Measurements from ENCODE around the gene TMEM54. TPM values are rescaled to one million over a fixed set of nuclear protein-coding genes. Genes with fewer than 3 reads are reported as not detected.

TMEM54 gene
- total and polyA plus RNA-seq, 2 donors (not counting 1 experiment from before 2014, with no cell fraction given), result 24.2 to 69.9 TPM

- DNase-seq (ENCODE audit: low read depth in 2 of 2), result no peak
- TF ChIP-seq EZH2 (IDR thresholded peaks at IDR 0.05; ENCODE audit: low read length, missing control alignments), result no peak
- no peak for TF ChIP-seq CTCF (conservative IDR thresholded peaks at IDR 0.05 in 1 of 2, IDR thresholded peaks at IDR 0.05 in 1 of 2; ENCODE audit: low read depth in 1 of 2, low read length in 2 of 2)
- H3K79me2 ChIP-seq (ENCODE audit: control insufficient read depth, insufficient read depth, low read length), result no peaks in the 10 kb centered on the region
- H3K9ac ChIP-seq (ENCODE audit: insufficient read depth, low read length), result no peak overlapping the region
- H3K9me3 ChIP-seq (ENCODE audit: control insufficient read depth, insufficient read depth, low read depth, low read length), result no peaks in the 10 kb centered on the region
- no peaks in the 10 kb centered on the region for H4K20me1 ChIP-seq (ENCODE audit: control insufficient read depth, extremely low read depth, insufficient read depth, low read length)
- H2AFZ ChIP-seq (ENCODE audit: low read length), result no peak overlapping the region
- H3K27ac ChIP-seq (ENCODE audit: insufficient read depth, low read length), result no peak overlapping the region
- H3K4me2 ChIP-seq (ENCODE audit: extremely low read depth, insufficient read depth, low read length), result peak overlapping the region; percentile 23
- peaks cover 12% of the 10 kb centered on the region for H3K27me3 ChIP-seq (ENCODE audit: control insufficient read depth, insufficient read depth, low read length)
- no peaks in the 10 kb centered on the region for H3K4me1 ChIP-seq (ENCODE audit: control insufficient read depth, extremely low read depth, insufficient read depth, low read length)
- peak overlapping the region in 1 of 4 experiments; percentile 27 for H3K4me3 ChIP-seq (replicated peaks in 1 of 4; ENCODE audit: control extremely low read depth in 1 of 4, insufficient read depth in 1 of 4, low read depth in 3 of 4, low read length in 4 of 4)
- no peaks in the 10 kb centered on the region for H3K36me3 ChIP-seq (ENCODE audit: control insufficient read depth, insufficient read depth, low read length)
Measured at GRCh38 chr1:32869923-32870614, 31.1 kb downstream of the TMEM54 start.

- Histone ChIP-seq H3K9ac (ENCODE audit: insufficient read depth, low read length) (no peak overlapping the region), H4K20me1 (ENCODE audit: control insufficient read depth, extremely low read depth, insufficient read depth, low read length) (no peaks in the 10 kb centered on the region), H3K4me3 (replicated peaks in 1 of 4; ENCODE audit: control extremely low read depth in 1 of 4, insufficient read depth in 1 of 4, low read depth in 3 of 4, low read length in 4 of 4) (no peak overlapping the region), H3K79me2 (ENCODE audit: control insufficient read depth, insufficient read depth, low read length) (no peaks in the 10 kb centered on the region), H3K27me3 (ENCODE audit: control insufficient read depth, insufficient read depth, low read length) (peaks cover 12% of the 10 kb centered on the region), H3K27ac (ENCODE audit: insufficient read depth, low read length) (no peak overlapping the region), H3K36me3 (ENCODE audit: control insufficient read depth, insufficient read depth, low read length) (no peaks in the 10 kb centered on the region), H3K4me1 (ENCODE audit: control insufficient read depth, extremely low read depth, insufficient read depth, low read length) (no peaks in the 10 kb centered on the region), H3K4me2 (ENCODE audit: extremely low read depth, insufficient read depth, low read length) (no peak overlapping the region), H3K9me3 (ENCODE audit: control insufficient read depth, insufficient read depth, low read depth, low read length) (no peaks in the 10 kb centered on the region), H2AFZ (ENCODE audit: low read length) (no peak overlapping the region)
- TF ChIP-seq CTCF (conservative IDR thresholded peaks at IDR 0.05 in 1 of 2, IDR thresholded peaks at IDR 0.05 in 1 of 2; ENCODE audit: low read depth in 1 of 2, low read length in 2 of 2) (no peak), EZH2 (IDR thresholded peaks at IDR 0.05; ENCODE audit: low read length, missing control alignments) (no peak)
- no peak for DNase-seq (ENCODE audit: low read depth in 2 of 2)
Measured at GRCh38 chr1:32868806-32869455, 32.3 kb downstream of the TMEM54 start.

GRCh38 chr1:32868085-32868484, 33.1 kb downstream of the TMEM54 start:
- Histone ChIP-seq H3K79me2 (ENCODE audit: control insufficient read depth, insufficient read depth, low read length) (no peaks in the 10 kb centered on the region), H3K27me3 (ENCODE audit: control insufficient read depth, insufficient read depth, low read length) (peaks cover 12% of the 10 kb centered on the region), H3K4me3 (replicated peaks in 1 of 4; ENCODE audit: control extremely low read depth in 1 of 4, insufficient read depth in 1 of 4, low read depth in 3 of 4, low read length in 4 of 4) (no peak overlapping the region), H3K9ac (ENCODE audit: insufficient read depth, low read length) (no peak overlapping the region), H3K36me3 (ENCODE audit: control insufficient read depth, insufficient read depth, low read length) (no peaks in the 10 kb centered on the region), H2AFZ (ENCODE audit: low read length) (no peak overlapping the region), H4K20me1 (ENCODE audit: control insufficient read depth, extremely low read depth, insufficient read depth, low read length) (no peaks in the 10 kb centered on the region), H3K27ac (ENCODE audit: insufficient read depth, low read length) (no peak overlapping the region), H3K4me1 (ENCODE audit: control insufficient read depth, extremely low read depth, insufficient read depth, low read length) (no peaks in the 10 kb centered on the region), H3K9me3 (ENCODE audit: control insufficient read depth, insufficient read depth, low read depth, low read length) (no peaks in the 10 kb centered on the region), H3K4me2 (ENCODE audit: extremely low read depth, insufficient read depth, low read length) (no peak overlapping the region)
- TF ChIP-seq EZH2 (IDR thresholded peaks at IDR 0.05; ENCODE audit: low read length, missing control alignments) (no peak), CTCF (conservative IDR thresholded peaks at IDR 0.05 in 1 of 2, IDR thresholded peaks at IDR 0.05 in 1 of 2; ENCODE audit: low read depth in 1 of 2, low read length in 2 of 2) (no peak)
- no peak for DNase-seq (ENCODE audit: low read depth in 2 of 2)
